Fibroblast of pulmonary artery (primary cell): Measurements from ENCODE around the gene PHF11.

Source experiments
- DNase-seq: peaks from one replicate; pipeline ENCODE4 v3.0.0-alpha.2; 2010; ENCODE audit warnings: low read depth
- H3K4me3 ChIP-seq: replicated peaks from 2 replicates; pipeline ENCODE4 v1.5.1; 2011; ENCODE audit warnings: low read depth, mild to moderate bottlenecking, control low read depth, low read length, moderate library complexity
- TF ChIP-seq, protein P1 (sequence below): IDR thresholded peaks from 2 replicates; pipeline ENCODE4 v1.5.1; 2011; ENCODE audit warnings: mild to moderate bottlenecking, control low read depth, low read length, inconsistent platforms; ENCODE audit errors: missing control alignments

The PHF11 gene

GRCh38 chr13:49569993-49570689, 74.4 kb downstream of the PHF11 start:
- TF ChIP-seq, protein P1, sequence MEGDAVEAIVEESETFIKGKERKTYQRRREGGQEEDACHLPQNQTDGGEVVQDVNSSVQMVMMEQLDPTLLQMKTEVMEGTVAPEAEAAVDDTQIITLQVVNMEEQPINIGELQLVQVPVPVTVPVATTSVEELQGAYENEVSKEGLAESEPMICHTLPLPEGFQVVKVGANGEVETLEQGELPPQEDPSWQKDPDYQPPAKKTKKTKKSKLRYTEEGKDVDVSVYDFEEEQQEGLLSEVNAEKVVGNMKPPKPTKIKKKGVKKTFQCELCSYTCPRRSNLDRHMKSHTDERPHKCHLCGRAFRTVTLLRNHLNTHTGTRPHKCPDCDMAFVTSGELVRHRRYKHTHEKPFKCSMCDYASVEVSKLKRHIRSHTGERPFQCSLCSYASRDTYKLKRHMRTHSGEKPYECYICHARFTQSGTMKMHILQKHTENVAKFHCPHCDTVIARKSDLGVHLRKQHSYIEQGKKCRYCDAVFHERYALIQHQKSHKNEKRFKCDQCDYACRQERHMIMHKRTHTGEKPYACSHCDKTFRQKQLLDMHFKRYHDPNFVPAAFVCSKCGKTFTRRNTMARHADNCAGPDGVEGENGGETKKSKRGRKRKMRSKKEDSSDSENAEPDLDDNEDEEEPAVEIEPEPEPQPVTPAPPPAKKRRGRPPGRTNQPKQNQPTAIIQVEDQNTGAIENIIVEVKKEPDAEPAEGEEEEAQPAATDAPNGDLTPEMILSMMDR = no peak
- no peak for DNase-seq
- H3K4me3 ChIP-seq = no peak overlapping the region

DNA sequence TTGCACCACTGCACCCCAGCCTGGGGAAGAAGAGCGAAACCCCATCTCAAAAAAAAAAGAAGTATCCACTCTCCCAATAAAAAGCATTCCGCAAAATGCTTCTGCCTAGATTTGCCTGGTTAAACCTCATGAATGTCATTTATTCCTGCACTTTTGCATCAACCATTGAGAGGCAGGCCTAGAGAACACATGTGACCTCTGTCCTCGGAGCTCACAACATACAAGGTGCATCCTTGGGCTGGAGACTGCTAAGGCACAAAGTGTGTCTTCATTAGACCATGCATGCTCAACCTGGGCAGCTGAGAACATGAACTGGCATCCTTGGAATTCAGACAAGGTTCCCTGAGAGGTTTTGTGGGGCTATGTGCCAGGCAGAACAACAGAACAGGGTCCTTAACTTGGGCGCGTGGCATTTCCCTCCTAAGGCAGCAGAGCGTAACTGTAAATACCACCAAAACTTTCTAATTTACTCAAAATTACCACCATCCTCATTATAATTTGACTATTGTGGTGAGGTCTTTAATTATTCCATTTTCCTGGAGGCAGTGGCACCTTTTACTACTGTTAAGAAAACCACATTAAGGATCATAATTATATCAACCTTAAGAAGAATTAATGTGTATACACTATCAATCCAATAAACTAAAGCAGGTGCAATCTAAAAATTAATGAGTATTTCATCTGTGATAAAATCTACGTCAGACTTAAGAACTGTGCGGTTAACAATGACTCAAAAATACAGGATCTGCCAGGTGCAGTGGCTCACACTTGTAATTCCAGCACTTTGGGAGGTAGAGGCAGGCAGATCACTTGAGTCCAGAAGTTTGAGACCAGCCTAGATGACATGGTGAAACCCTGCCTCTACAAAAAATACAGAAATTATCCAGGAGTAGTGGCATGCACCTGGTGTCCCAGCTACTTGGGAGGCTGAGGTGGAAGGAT, 75.8 kb downstream of the PHF11 start:
- no peak for DNase-seq
- no peak overlapping the region for H3K4me3 ChIP-seq
- TF ChIP-seq, protein P1 = no peak
